NCI-H146 (cell line): ENCODE measurements around the gene ASTL.

Experiments used
- DNase-seq: peaks from one replicate; lab custom pipeline; 2025; lab: John Stamatoyannopoulos, UW

The ASTL gene

GRCh38 chr2:96112501-96113366, 25.6 kb downstream of the ASTL start:
- DNase-seq, result no peak

GRCh38 chr2:96111823-96112500, 26.3 kb downstream of the ASTL start:
- DNase-seq, result no peak

GRCh38 chr2:96111257-96111640, 27.1 kb downstream of the ASTL start:
- peak; percentile 78 for DNase-seq

GRCh38 chr2:96110621-96111256, 27.6 kb downstream of the ASTL start:
- DNase-seq, result peak; percentile 31

- DNase-seq, result no peak
These were observed 28.3 kb downstream of the ASTL start for GRCh38 chr2:96109931-96110511.

GRCh38 chr2:96109361-96109680, 29.0 kb downstream of the ASTL start:
- no peak for DNase-seq

GRCh38 chr2:96108541-96109360, 29.6 kb downstream of the ASTL start:
- no peak for DNase-seq

GRCh38 chr2:96108151-96108540, 30.2 kb downstream of the ASTL start:
- no peak for DNase-seq

- no peak for DNase-seq
These were observed 30.6 kb downstream of the ASTL start for GRCh38 chr2:96107708-96108065.

- DNase-seq, result no peak
These were observed 31.2 kb downstream of the ASTL start for GRCh38 chr2:96106991-96107707.

GRCh38 chr2:96105994-96106715, 32.1 kb downstream of the ASTL start:
- DNase-seq, result no peak

GRCh38 chr2:96105152-96105915, 33.0 kb downstream of the ASTL start:
- DNase-seq, result no peak

- DNase-seq, result no peak
These were observed 33.8 kb downstream of the ASTL start for GRCh38 chr2:96104487-96104861.

- DNase-seq, result no peak
These were observed 34.4 kb downstream of the ASTL start for GRCh38 chr2:96103761-96104486.

- no peak for DNase-seq
These were observed 35.1 kb downstream of the ASTL start for GRCh38 chr2:96103187-96103601.

GRCh38 chr2:96102596-96103186, 35.6 kb downstream of the ASTL start:
- no peak for DNase-seq

GRCh38 chr2:96100893-96101304, 37.4 kb downstream of the ASTL start:
- DNase-seq, result no peak

GRCh38 chr2:96099861-96100798, 38.2 kb downstream of the ASTL start:
- peak; percentile 27 for DNase-seq
